HepG2 (cell line): Measurements from ENCODE around the gene LRRTM2. TPM values are rescaled to one million over a fixed set of nuclear protein-coding genes. Genes with fewer than 3 reads are reported as not detected.

ENCODE experiments used
- ATAC-seq: fragments of 200-7000 bp; cut with Tn5 transposase; 3 replicates; pipeline ENCODE4 v1.9.1; 2020; ENCODE audit warnings: mild to moderate bottlenecking, moderate library complexity
- BruUV-seq: library from RNA; stranded (reverse); fragments of 400-500 nt; replicated peaks from 2 replicates; lab custom pipeline; 2021; lab: Mats Ljungman, UMichigan
- CTCF ChIA-PET: fragments of 300-600 bp; formaldehyde crosslinking; extraction: SDS; loops from one replicate; lab custom pipeline; 2021; ENCODE audit warnings: low total read pairs, inconsistent platforms, low intra/inter-chr PET ratio; lab: Yijun Ruan, JAX
- POLR2A ChIA-PET: fragments of 350-600 bp; sonication (Branson Sonifier 250); formaldehyde crosslinking; loops from one replicate; lab custom pipeline; 2020; ENCODE audit warnings: antibody characterized with exemption, inconsistent platforms; lab: Yijun Ruan, JAX
- DNase-seq: peaks from one replicate; pipeline ENCODE4 v3.0.0-alpha.2; 2015; ENCODE audit warnings: low spot score
- FAIRE-seq: peaks from 3 replicates; lab custom pipeline; 2011; peaks lifted over from hg19 to GRCh38; lab: Jason Lieb, UNC
- H2AFZ ChIP-seq: one replicate; pipeline ENCODE4 v1.6.1; 2011; ENCODE audit warnings: low read length, inconsistent platforms
- H3K27ac ChIP-seq: fragments of 300-600 bp; 3 replicates; pipeline ENCODE4 v1.8.0; 2011; ENCODE audit warnings: mixed run types, mild to moderate bottlenecking, mixed read lengths, low read length, inconsistent platforms; ENCODE audit not compliant: insufficient read depth; ENCODE audit errors: extremely low read length
- H3K27me3 ChIP-seq, 2 experiments: fragments of 200-600 bp in 1 of 2; 2 replicates in 1 of 2; 3 replicates in 1 of 2; pipeline versions ENCODE4 v1.6.0 to v1.8.0; 2011; ENCODE audit warnings: low read length in 2 of 2, mild to moderate bottlenecking in 2 of 2, moderate library complexity in 2 of 2, inconsistent platforms in 1 of 2; ENCODE audit not compliant: insufficient read depth in 2 of 2, control insufficient read depth in 1 of 2
- H3K36me3 ChIP-seq, 2 experiments: fragments of 200-600 bp in 1 of 2; replicated peaks in 1 of 2; 2 replicates in 1 of 2; 3 replicates in 1 of 2; pipeline versions ENCODE4 v1.5.1 to v1.8.0; 2011; ENCODE audit warnings: low read length in 2 of 2, inconsistent platforms in 1 of 2; ENCODE audit not compliant: insufficient read depth in 2 of 2, control insufficient read depth in 1 of 2
- H3K4me1 ChIP-seq: 2 replicates; pipeline ENCODE4 v1.5.1; 2012; ENCODE audit warnings: low read length, inconsistent platforms; ENCODE audit not compliant: insufficient read depth
- H3K4me2 ChIP-seq: 2 replicates; pipeline ENCODE4 v1.6.0; 2011; ENCODE audit warnings: low read depth, low read length, inconsistent platforms
- H3K4me3 ChIP-seq, 3 experiments: fragments of 200-600 bp in 1 of 3; sonication (generic), shearing (Covaris generic) in 1 of 3; replicated peaks in 1 of 3; 2 replicates each; pipeline ENCODE4 v1.5.1; 2011 to 2016; ENCODE audit warnings: low read length in 3 of 3, inconsistent platforms in 2 of 3, low read depth in 2 of 3, mild to moderate bottlenecking in 2 of 3, control low read depth in 1 of 3, mixed read lengths in 1 of 3; ENCODE audit not compliant: insufficient read depth in 1 of 3
- H3K79me2 ChIP-seq: one replicate; pipeline ENCODE4 v1.6.1; 2011; ENCODE audit warnings: low read length, inconsistent platforms; ENCODE audit not compliant: insufficient read depth
- H3K9ac ChIP-seq: 2 replicates; pipeline ENCODE4 v1.6.0; 2011; ENCODE audit warnings: mild to moderate bottlenecking, low read depth, low read length, inconsistent platforms; ENCODE audit not compliant: insufficient read depth
- H3K9me3 ChIP-seq: 2 replicates; pipeline ENCODE4 v1.5.1; 2012; ENCODE audit warnings: mild to moderate bottlenecking, low read length
- H4K20me1 ChIP-seq: 2 replicates; pipeline ENCODE4 v1.6.0; 2011; ENCODE audit warnings: inconsistent platforms, mild to moderate bottlenecking, low read length, moderate library complexity; ENCODE audit not compliant: insufficient read depth
- DBP ChIP-seq: sonication (generic); formaldehyde crosslinking; IDR thresholded peaks from 2 replicates; pipeline ENCODE4 v1.4.0; 2020; ENCODE audit warnings: missing genetic modification reagents; ENCODE audit errors: not compliant biosample characterization
- E2F2 ChIP-seq: sonication (generic); formaldehyde crosslinking; IDR thresholded peaks from 2 replicates; pipeline ENCODE4 v1.4.0; 2020; ENCODE audit warnings: missing genetic modification reagents, borderline replicate concordance
- FOXP4 ChIP-seq: sonication (generic); formaldehyde crosslinking; IDR thresholded peaks from 2 replicates; pipeline ENCODE4 v1.4.0; 2020; ENCODE audit warnings: missing genetic modification reagents
- KDM6A ChIP-seq: IDR thresholded peaks from 2 replicates; pipeline ENCODE4 v1.6.1; 2016; ENCODE audit warnings: low read depth
- MBNL3 ChIP-seq: fragments of 250-450 bp; sonication (Bioruptor Pico); conservative IDR thresholded peaks from 2 replicates; pipeline ENCODE4 v1.8.0; 2022; ENCODE audit warnings: mild to moderate bottlenecking, inconsistent platforms
- PRDM4 ChIP-seq: sonication (generic); formaldehyde crosslinking; IDR thresholded peaks from 2 replicates; pipeline ENCODE4 v1.9.0; 2021; ENCODE audit warnings: missing genetic modification reagents, borderline replicate concordance
- RFX3 ChIP-seq: IDR thresholded peaks from 2 replicates; pipeline ENCODE4 v1.6.1; 2016; ENCODE audit warnings: missing biosample characterization, missing genetic modification reagents
- ZBTB21 ChIP-seq: sonication (generic); formaldehyde crosslinking; IDR thresholded peaks from 2 replicates; pipeline ENCODE4 v1.4.0; 2020; ENCODE audit warnings: missing genetic modification reagents
- ZNF431 ChIP-seq: sonication (generic); formaldehyde crosslinking; IDR thresholded peaks from 2 replicates; pipeline ENCODE4 v1.9.0; 2022; ENCODE audit warnings: missing genetic modification reagents, low read depth, mild to moderate bottlenecking, borderline replicate concordance
- in situ Hi-C: cut with HindIII; loops from 2 replicates; pipeline ENCODE4 v1.10.0; 2017; ENCODE audit warnings: low pct_unique_long_range_greater_than_20kb; ENCODE audit not compliant: extremely low pct_ligation_motif_present
- intact Hi-C: fragments of 100-400 bp; cut with micrococcal nuclease; formaldehyde crosslinking; loops from one replicate; pipeline ENCODE4 v1.10.0; 2022; ENCODE audit not compliant: unreplicated experiment
- polyA plus RNA-seq, 8 experiments: library from polyadenylated mRNA; depleted of rRNA in 3 of 8; stranded (reverse) in 7 of 8; unstranded in 1 of 8; fragments of >200 nt; fragmentation: Illumina TruSeq in 4 of 8; extraction: Trizol in 4 of 8; gene quantifications; 2 replicates each; pipeline versions ENCODE4 v1.2.1 to v1.2.3, GENCODE V29; 2011 to 2016; ENCODE audit warnings: low read depth in 4 of 8, missing spikeins in 1 of 8, mixed read lengths in 1 of 8; ENCODE audit not compliant: insufficient read depth in 1 of 8
- total RNA-seq, 5 experiments: library from RNA; depleted of rRNA; stranded (reverse); fragments of >200 nt; fragmentation: Illumina TruSeq; extraction: Trizol; gene quantifications; 2 replicates each; pipeline ENCODE4 v1.2.3, GENCODE V29; 2016; ENCODE audit warnings: low read depth in 1 of 5

The LRRTM2 gene
- total and polyA plus RNA-seq, 2 of the 13 experiments (the other 11 are each of a cell fraction or from before 2014, with no cell fraction given): not detected

- no TSS peak for BruUV-seq
- ChIA-PET POLR2A (no interaction called here), CTCF (no interaction called here)
- Histone ChIP-seq H3K4me3 (no peak overlapping the region), H3K79me2 (peaks cover 5% of the 10 kb centered on the region), H3K4me1 (no peaks in the 10 kb centered on the region), H3K4me2 (no peak overlapping the region), H3K27ac (no peak overlapping the region), H3K9me3 (no peaks in the 10 kb centered on the region), H4K20me1 (peaks cover under 1% of the 10 kb centered on the region), H3K27me3 (no peaks in the 10 kb centered on the region), H2AFZ (no peak overlapping the region), H3K9ac (no peak overlapping the region)
- FAIRE-seq (no peak), DNase-seq (no peak)
- in situ Hi-C loops (no loop called here), intact Hi-C loops (no loop called here)
- TF ChIP-seq FOXP4 (CRISPR knock-in tag) (no peak), E2F2 (CRISPR knock-in tag) (no peak), MBNL3 (CRISPR knock-in tag) (no peak), ZBTB21 (CRISPR knock-in tag) (no peak), PRDM4 (CRISPR knock-in tag) (no peak), RFX3 (CRISPR knock-in tag) (no peak), ZNF431 (CRISPR knock-in tag) (no peak), KDM6A (no peak), DBP (no peak)
- TF ChIP-seq, all 625 proteins: peak for 0
- ATAC-seq: no peak
- H3K36me3 ChIP-seq: peaks cover 6 to 17% of the 10 kb centered on the region in 2 experiments; a peak in 3 of 5 replicates
These were observed 8.1 kb upstream of the LRRTM2 start for GRCh38 chr5:138883211-138883610.
